ENCODE data around the gene METTL15. TPM values are rescaled to one million over a fixed set of nuclear protein-coding genes. Genes with fewer than 3 reads are reported as not detected.

Gene METTL15
- total RNA-seq, 1 experiment from 2014 or later = 9.1 TPM

- Mint-ChIP-seq H3K36me3 (ENCODE audit: insufficient read depth in 1 of 3, low read depth in 3 of 3) (peaks cover 7 to 9% (median 8%) of the 10 kb centered on the region in 3 experiments), H3K27ac (no peak overlapping the region), H3K4me1 (peaks cover 17 to 24% of the 10 kb centered on the region in 2 experiments), H3K9me3 (peaks cover 0 to under 1% of the 10 kb centered on the region in 2 experiments; a peak in 1 of 5 replicates), H3K4me3 (no peak overlapping the region), H3K27me3 (ENCODE audit: low read depth) (no peaks in the 10 kb centered on the region)
- Histone ChIP-seq H3K18ac (ENCODE audit: insufficient read length, low read depth, low read length) (no peak overlapping the region), H2AK5ac (ENCODE audit: insufficient read length, low read length) (no peak overlapping the region), H3K4me1 (ENCODE audit: insufficient read depth, low read length) (no peaks in the 10 kb centered on the region; the same call in 1 of the 2 replicates), H2BK20ac (ENCODE audit: low read depth, low read length, poor library complexity, severe bottlenecking) (no peak overlapping the region), H3K23me2 (ENCODE audit: insufficient read length, low read depth, low read length, poor library complexity, severe bottlenecking) (no peaks in the 10 kb centered on the region), H3K79me2 (ENCODE audit: insufficient read depth, low read length) (no peaks in the 10 kb centered on the region), H2AFZ (ENCODE audit: low read length) (no peak overlapping the region), H4K8ac (replicated peaks; ENCODE audit: insufficient read length, low read depth, low read length) (no peak overlapping the region), H3K14ac (ENCODE audit: insufficient read depth, low read length) (no peak overlapping the region), H4K5ac (ENCODE audit: insufficient read length, low read depth, low read length) (no peak overlapping the region), H2BK5ac (ENCODE audit: insufficient read length, low read length) (no peak overlapping the region), H3K9ac (ENCODE audit: extremely low read depth, insufficient read length, low read length) (no peak overlapping the region), H2BK12ac (ENCODE audit: insufficient read length, low read depth, low read length) (no peak overlapping the region), H3K4ac (ENCODE audit: low read depth, low read length) (no peak overlapping the region), H3T11ph (ENCODE audit: low read length) (no peak overlapping the region), H3K4me2 (ENCODE audit: insufficient read depth, insufficient read length, low read length) (no peak overlapping the region), H3K27me3 (ENCODE audit: insufficient read depth, low read length) (no peaks in the 10 kb centered on the region), H2BK15ac (ENCODE audit: low read depth, low read length) (no peak overlapping the region), H3K9me3 (ENCODE audit: control insufficient read depth, low read depth, low read length) (no peaks in the 10 kb centered on the region), H4K91ac (ENCODE audit: insufficient read length, low read depth, low read length) (no peak overlapping the region), H3K56ac (ENCODE audit: insufficient read length, low read depth, low read length) (no peak overlapping the region), H2BK120ac (ENCODE audit: low read depth, low read length, poor library complexity, severe bottlenecking) (no peak overlapping the region), H3K27ac (ENCODE audit: insufficient read length, low read depth, low read length) (no peak overlapping the region), H4K20me1 (ENCODE audit: control insufficient read depth, insufficient read depth, insufficient read length) (no peaks in the 10 kb centered on the region), H3K79me1 (ENCODE audit: insufficient read depth, low read depth, low read length, poor library complexity, severe bottlenecking) (no peaks in the 10 kb centered on the region), H3K23ac (ENCODE audit: insufficient read length, low read depth, low read length) (no peak overlapping the region)
- WGBS (ENCODE audit: extremely low coverage, insufficient read length, low lambda C conversion rate) = no CpG with 5 or more reads among the region's 2 CpGs
- no peak for TF ChIP-seq CTCF (conservative IDR thresholded peaks at IDR 0.05)
- DNase-seq = no peak
Observed at GRCh38 chr11:28152743-28153142, 44.6 kb downstream of the METTL15 start.
